GM10266 (cell line): ENCODE data around the gene RAPGEF1.
"Not testable (repeated sequence)": the region's sequence is repeated elsewhere in the genome, so short reads cannot be mapped to it uniquely, and the experiment has no call there.

ENCODE experiments used
- DNase-seq: peaks from one replicate; pipeline ENCODE4 v3.0.0; 2012; ENCODE audit errors: extremely low spot score
- CTCF ChIP-seq: IDR thresholded peaks from 2 replicates; pipeline ENCODE4 v1.5.1; 2012; ENCODE audit warnings: mild to moderate bottlenecking, low read depth; ENCODE audit not compliant: control insufficient read depth, insufficient read depth; ENCODE audit errors: missing control alignments

Gene RAPGEF1

GRCh38 chr9:131658377-131659129 lies 81.3 kb downstream of the RAPGEF1 start:
- no peak for TF ChIP-seq CTCF
- no peak for DNase-seq

- no peak for DNase-seq
- no peak for TF ChIP-seq CTCF
These were observed 81.9 kb downstream of the RAPGEF1 start for GRCh38 chr9:131657940-131658339.

GRCh38 chr9:131657456-131657855 lies 82.4 kb downstream of the RAPGEF1 start:
- DNase-seq = no peak
- TF ChIP-seq CTCF = no peak

- TF ChIP-seq CTCF = no peak
- DNase-seq = no peak
These were observed 82.9 kb downstream of the RAPGEF1 start for GRCh38 chr9:131657037-131657377.

GRCh38 chr9:131656356-131657036 lies 83.4 kb downstream of the RAPGEF1 start:
- DNase-seq = no peak
- TF ChIP-seq CTCF = no peak

GRCh38 chr9:131654369-131654768 lies 85.5 kb downstream of the RAPGEF1 start:
- DNase-seq = not testable (repeated sequence)

- no peak for DNase-seq
- no peak for TF ChIP-seq CTCF
These were observed 88.3 kb downstream of the RAPGEF1 start for GRCh38 chr9:131651599-131651998.

- no peak for TF ChIP-seq CTCF
- DNase-seq = no peak
These were observed 88.7 kb downstream of the RAPGEF1 start for GRCh38 chr9:131651160-131651559.
